Neuron (in vitro differentiated cells): ENCODE data around the gene FAM161B.

ENCODE experiments used
- H2AFZ ChIP-seq: one replicate; pipeline ENCODE4 v1.6.1; 2013; ENCODE audit warnings: low read depth, mild to moderate bottlenecking, inconsistent platforms, low read length, moderate library complexity
- H3K27me3 ChIP-seq: one replicate; pipeline ENCODE4 v1.6.1; 2013; ENCODE audit warnings: low read length; ENCODE audit not compliant: insufficient read depth
- H3K36me3 ChIP-seq: one replicate; pipeline ENCODE4 v1.6.1; 2013; ENCODE audit warnings: low read length; ENCODE audit not compliant: insufficient read depth
- H3K4me1 ChIP-seq: one replicate; pipeline ENCODE4 v1.6.1; 2013; ENCODE audit warnings: low read length; ENCODE audit not compliant: insufficient read depth
- H3K4me3 ChIP-seq: 2 replicates; pipeline ENCODE4 v1.5.1; 2013; ENCODE audit warnings: mild to moderate bottlenecking, low read length, moderate library complexity
- H3K9me3 ChIP-seq: one replicate; pipeline ENCODE4 v1.6.1; 2013; ENCODE audit warnings: low read length

FAM161B gene

DNA sequence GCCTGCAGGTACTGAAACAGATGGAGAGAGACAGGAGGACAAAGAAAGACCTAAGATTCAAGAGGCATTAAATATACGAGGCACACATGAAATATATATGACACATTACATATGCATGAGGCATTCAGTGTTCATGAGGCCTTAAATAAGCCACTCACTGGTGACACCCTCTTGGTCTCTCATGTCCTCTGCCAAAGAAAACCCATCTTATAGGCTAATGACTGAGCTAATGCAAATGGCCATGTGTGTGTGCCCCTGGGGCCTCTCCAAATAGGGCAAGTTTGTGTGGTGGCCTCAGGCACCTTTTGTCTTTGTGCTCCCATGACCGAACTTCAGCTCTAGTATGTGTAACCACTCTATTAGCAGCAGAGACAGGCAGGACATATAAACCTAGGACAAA, 19.0 kb upstream of the FAM161B start:
- Histone ChIP-seq H3K9me3 (no peaks in the 10 kb centered on the region), H3K36me3 (peaks cover 10% of the 10 kb centered on the region), H3K27me3 (no peaks in the 10 kb centered on the region), H2AFZ (no peak overlapping the region), H3K4me1 (peaks cover 3% of the 10 kb centered on the region), H3K4me3 (no peak overlapping the region)

DNA sequence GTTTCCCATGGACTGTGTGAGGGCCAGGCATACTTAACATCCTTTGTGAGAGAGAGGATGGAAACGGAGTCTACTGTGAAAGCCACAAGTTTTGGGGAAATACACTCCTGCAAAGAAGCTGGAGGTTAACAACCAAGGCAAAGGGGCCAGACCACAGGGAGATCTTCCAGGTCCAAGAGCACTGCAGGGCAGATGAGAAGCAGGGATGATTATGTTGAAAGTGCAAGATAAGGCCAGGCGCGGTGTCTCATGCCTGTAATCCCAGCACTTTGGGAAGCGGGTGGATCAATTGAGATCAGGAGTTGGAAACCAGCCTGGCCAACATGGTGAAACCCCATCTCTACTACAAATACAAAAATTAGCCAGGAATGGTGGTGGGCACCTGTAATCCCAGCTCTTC, 15.3 kb upstream of the FAM161B start:
- Histone ChIP-seq H3K4me1 (no peaks in the 10 kb centered on the region), H3K4me3 (no peak overlapping the region), H3K36me3 (peaks cover 41% of the 10 kb centered on the region), H3K27me3 (no peaks in the 10 kb centered on the region), H2AFZ (no peak overlapping the region), H3K9me3 (no peaks in the 10 kb centered on the region)

DNA sequence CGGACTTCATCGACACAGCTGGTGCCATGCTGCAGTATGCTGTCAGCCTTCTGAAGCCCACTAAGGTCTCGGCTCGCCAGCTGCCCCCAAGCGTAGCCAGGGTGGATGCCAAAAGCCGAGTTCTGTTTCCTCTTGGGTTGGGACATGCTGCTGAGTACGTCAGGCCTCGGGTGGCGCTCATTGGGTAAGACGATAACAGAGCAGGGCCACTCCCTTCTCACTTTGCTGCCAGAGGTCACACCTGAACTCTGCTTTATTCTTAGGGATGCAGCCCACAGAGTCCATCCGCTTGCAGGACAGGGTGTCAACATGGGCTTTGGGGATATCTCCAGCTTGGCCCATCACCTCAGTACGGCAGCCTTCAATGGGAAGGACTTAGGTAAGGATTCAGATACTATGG, 11.3 kb upstream of the FAM161B start:
- H3K9me3 ChIP-seq: no peaks in the 10 kb centered on the region
- H3K27me3 ChIP-seq: no peaks in the 10 kb centered on the region
- H3K4me3 ChIP-seq: no peak overlapping the region
- H3K36me3 ChIP-seq: peaks cover 71% of the 10 kb centered on the region
- H2AFZ ChIP-seq: no peak overlapping the region
- H3K4me1 ChIP-seq: no peaks in the 10 kb centered on the region

DNA sequence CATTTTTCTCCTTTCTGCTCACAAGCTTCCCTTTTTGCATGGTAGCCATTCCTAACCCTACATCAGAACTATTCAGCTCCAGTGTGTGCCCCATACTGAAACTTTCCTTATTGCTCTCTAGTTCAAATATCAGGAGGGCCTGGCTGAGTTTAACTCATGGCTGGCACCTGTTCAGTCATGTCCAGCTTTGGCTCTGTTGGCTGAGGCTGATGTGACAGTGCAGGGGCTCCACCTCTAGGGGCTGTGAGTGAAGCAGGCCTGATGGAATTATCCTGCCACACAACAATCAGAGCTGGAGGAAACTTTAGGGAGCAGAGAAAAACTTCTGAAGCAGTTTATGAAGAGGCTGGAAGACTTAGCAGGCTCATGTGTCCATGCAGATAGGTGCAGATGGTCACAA, 8.7 kb upstream of the FAM161B start:
- H3K9me3 ChIP-seq: no peaks in the 10 kb centered on the region
- no peak overlapping the region for H2AFZ ChIP-seq
- peaks cover 78% of the 10 kb centered on the region for H3K36me3 ChIP-seq
- H3K4me3 ChIP-seq: no peak overlapping the region
- H3K4me1 ChIP-seq: no peaks in the 10 kb centered on the region
- no peaks in the 10 kb centered on the region for H3K27me3 ChIP-seq

DNA sequence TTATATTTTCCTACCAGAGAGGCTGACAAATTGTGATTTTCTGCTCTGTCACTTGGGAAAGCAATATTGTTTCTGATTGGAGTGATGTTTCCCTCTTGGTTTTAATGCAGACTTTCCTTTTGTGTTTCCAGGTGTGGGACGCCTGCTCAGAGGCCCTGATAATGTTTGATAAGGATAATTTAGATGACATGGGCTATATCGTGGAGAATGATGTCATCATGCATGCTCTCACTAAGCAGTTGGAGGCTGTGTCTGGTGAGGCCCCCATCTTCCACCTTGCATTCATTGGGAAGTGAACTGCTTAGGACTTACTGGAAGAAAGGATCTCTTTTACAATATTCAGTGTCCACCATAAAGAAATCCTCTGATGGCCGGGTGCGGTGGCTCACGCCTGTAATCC, 5.8 kb upstream of the FAM161B start:
- Histone ChIP-seq H3K9me3 (no peaks in the 10 kb centered on the region), H3K36me3 (peaks cover 55% of the 10 kb centered on the region), H2AFZ (no peak overlapping the region), H3K4me3 (no peak overlapping the region), H3K27me3 (no peaks in the 10 kb centered on the region), H3K4me1 (peaks cover 3% of the 10 kb centered on the region)

DNA sequence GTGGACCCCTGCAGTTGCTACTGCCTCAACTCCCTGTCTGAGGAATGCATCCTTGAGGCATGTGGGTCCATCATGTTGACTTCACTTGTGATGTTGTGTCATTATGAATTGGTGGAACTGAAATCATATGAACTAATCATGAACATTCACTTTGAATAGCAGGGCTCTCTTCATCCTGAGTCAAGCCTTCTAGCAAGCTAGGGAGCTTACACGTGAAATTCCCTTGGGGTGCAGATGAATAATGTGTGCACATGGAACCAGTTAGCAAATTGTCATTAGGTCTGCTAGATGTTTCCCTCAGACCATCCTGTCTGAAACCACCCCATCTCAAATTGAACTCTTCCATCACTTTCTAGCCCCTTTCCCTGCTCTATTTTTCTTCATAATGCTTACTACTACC, 3.8 kb upstream of the FAM161B start:
- Histone ChIP-seq H3K27me3 (no peaks in the 10 kb centered on the region), H2AFZ (no peak overlapping the region), H3K4me3 (no peak overlapping the region), H3K4me1 (peaks cover 3% of the 10 kb centered on the region), H3K36me3 (peaks cover 38% of the 10 kb centered on the region), H3K9me3 (no peaks in the 10 kb centered on the region)

DNA sequence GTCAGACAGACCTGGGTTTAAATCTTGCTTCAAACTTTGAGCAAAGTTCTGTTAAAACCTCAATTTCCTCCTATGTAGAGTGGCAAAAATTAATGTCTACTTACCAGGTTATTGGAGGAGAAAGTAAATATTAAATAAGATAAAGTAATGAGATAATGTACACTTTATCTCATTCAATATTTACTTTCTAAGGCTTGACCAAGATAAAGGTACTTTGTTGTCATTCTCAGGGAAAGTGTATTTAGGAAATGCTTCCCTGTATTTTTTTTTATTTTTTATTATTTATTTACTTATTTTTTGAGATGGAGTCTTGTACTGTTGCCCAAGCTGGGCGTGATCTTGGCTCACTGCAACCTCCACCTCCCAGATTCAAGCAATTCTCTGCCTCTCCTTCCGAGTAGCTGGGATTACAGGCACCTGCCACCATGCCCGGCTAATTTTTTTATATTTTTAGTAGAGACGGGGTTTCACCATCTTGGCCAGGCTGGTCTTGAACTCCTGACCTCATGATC, 4.7 kb downstream of the FAM161B start:
- Histone ChIP-seq H3K4me1 (no peaks in the 10 kb centered on the region), H3K36me3 (peaks cover 24% of the 10 kb centered on the region), H3K9me3 (no peaks in the 10 kb centered on the region), H3K4me3 (no peak overlapping the region), H2AFZ (no peak overlapping the region), H3K27me3 (no peaks in the 10 kb centered on the region)

DNA sequence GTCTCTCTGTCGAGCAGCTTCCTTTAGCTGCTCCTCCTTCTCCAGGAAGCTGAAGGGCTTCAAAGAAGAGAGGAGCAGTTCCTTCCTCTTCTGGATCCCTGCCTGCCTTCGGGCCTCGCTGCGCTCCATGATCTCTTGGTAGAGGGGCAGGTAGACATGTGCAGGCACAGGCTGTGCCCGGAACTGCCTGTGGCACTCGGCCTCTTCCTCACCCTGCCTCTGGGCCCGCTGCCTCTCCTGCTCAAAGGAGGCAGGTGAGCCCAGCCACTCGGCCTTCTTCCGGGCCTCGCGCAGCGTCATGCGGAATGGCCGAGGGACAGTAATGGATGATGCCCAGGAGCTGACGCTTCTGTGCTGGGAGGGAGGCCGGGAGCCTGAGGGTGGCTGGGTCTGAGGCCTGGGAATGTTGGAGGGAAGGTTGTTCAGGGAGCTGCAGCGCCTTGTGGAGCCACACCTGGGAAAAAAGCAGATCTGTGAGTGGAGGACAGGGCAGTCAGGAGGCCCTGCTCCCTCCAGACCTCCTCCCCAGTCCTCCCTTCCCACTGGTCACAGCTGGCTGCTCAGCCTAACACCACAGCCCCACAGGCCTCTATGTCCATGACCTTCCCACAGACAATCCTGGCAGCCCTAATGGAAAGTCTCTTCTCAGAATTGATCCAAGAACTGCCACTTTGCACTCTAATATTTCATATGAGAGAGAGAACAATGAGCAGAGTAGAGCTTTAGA, 5.3 kb downstream of the FAM161B start:
- no peak overlapping the region for H2AFZ ChIP-seq
- no peaks in the 10 kb centered on the region for H3K27me3 ChIP-seq
- no peak overlapping the region for H3K4me3 ChIP-seq
- no peaks in the 10 kb centered on the region for H3K9me3 ChIP-seq
- H3K36me3 ChIP-seq: peaks cover 26% of the 10 kb centered on the region
- no peaks in the 10 kb centered on the region for H3K4me1 ChIP-seq

DNA sequence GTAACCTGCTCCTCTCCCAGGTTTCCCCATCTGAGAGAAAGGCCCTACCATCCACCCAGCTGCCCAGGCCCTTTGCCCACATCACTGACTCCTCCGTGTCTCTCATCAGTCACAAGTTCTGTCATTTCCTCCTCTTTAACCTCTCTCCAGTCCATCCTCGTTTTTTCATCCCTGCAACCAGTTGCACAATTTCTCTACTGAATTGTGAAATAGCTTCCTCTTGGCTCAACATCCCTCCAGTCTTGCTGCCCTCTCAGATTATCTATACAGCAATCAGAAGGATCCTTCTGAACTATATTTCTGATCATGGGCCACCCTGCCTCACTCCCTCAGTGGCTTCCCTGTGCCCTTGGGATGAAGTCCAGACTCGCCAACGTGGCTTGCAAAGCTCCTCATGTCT, 6.8 kb downstream of the FAM161B start:
- no peaks in the 10 kb centered on the region for H3K4me1 ChIP-seq
- no peak overlapping the region for H3K4me3 ChIP-seq
- no peaks in the 10 kb centered on the region for H3K27me3 ChIP-seq
- no peaks in the 10 kb centered on the region for H3K9me3 ChIP-seq
- peaks cover 26% of the 10 kb centered on the region for H3K36me3 ChIP-seq
- H2AFZ ChIP-seq: no peak overlapping the region

DNA sequence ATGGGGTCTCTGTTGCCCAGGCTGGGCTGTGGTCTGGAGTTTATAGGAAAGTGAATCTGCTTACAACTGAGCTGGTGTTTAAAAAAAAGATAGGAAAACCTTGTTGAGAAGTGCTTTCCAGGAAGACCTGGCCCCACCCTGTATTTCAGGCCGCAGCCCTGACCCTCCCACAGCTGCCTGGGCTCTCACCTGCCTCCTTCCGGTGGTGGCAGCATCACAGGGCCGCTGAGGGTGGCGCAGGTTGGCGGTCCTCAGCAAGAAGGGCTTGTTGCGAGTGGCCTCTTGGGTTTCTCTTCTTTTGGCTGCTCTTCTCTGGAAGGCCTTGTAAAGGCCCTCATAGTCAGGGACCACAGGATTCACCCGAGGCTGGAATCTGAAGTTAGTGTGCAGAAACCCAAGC, 7.7 kb downstream of the FAM161B start:
- Histone ChIP-seq H3K9me3 (no peaks in the 10 kb centered on the region), H3K4me1 (no peaks in the 10 kb centered on the region), H3K27me3 (no peaks in the 10 kb centered on the region), H3K36me3 (peaks cover 33% of the 10 kb centered on the region), H2AFZ (no peak overlapping the region), H3K4me3 (no peak overlapping the region)

DNA sequence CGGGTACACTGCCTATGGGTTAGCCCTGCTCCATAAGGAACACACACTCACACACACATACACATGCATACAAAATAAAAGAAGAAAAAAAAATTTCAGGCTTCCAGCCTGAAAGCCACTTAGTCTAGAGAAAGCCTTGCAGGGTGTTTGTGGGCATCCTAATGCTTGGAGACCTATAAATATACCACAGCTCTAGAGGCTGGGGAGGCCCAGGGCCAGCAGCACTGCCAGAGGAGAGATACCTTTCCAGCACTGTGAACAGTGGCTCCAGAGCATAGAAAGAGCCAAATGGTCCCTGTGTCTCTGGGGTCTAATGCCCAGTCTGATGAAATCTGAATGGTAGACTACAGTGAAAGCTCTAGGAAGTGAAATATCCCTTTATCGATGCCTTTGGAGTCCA, 12.9 kb downstream of the FAM161B start:
- peaks cover 53% of the 10 kb centered on the region for H3K36me3 ChIP-seq
- H2AFZ ChIP-seq: no peak overlapping the region
- no peaks in the 10 kb centered on the region for H3K27me3 ChIP-seq
- H3K4me3 ChIP-seq: no peak overlapping the region
- H3K4me1 ChIP-seq: no peaks in the 10 kb centered on the region
- H3K9me3 ChIP-seq: no peaks in the 10 kb centered on the region

DNA sequence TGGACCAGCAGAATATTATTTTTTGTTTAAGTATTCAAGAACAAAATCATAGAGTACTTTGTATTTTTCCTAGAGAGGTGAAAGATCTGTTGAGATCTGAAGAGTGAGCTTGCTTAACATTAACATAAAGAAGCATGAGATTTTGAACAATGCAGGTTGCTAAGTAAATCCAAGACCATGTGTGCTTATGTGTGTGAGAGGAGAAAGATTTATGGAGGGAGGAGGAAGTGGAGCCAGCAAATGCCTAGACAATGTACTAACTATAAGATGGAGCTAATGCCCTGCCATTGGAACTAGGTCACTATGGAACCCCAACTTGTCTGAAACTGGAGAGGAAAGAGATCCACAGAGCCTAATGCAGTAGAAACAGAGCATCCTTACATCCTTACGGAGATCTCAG, 13.3 kb downstream of the FAM161B start:
- Histone ChIP-seq H3K4me1 (no peaks in the 10 kb centered on the region), H3K27me3 (no peaks in the 10 kb centered on the region), H3K4me3 (no peak overlapping the region), H3K9me3 (no peaks in the 10 kb centered on the region), H2AFZ (no peak overlapping the region), H3K36me3 (peaks cover 57% of the 10 kb centered on the region)

DNA sequence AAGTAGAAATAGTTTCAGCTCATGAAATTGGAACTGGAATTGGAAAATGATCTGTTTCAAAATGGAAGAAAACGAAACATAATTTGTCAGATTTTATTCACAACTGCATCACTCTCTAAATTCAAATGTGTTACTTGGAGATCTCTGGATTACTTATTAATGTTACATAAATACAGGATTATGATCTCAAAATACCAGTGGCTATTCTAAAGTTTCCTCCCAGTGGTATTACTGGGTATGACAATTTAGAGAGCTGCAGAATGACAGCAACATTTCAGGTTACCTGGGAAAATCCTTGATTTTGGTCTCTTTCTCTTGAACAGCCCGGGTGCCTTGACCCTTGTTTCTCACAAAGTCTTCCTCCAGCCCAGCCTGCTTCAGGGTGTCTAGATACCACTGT, 14.2 kb downstream of the FAM161B start:
- Histone ChIP-seq H3K9me3 (no peaks in the 10 kb centered on the region), H3K27me3 (no peaks in the 10 kb centered on the region), H3K4me1 (no peaks in the 10 kb centered on the region), H3K4me3 (no peak overlapping the region), H3K36me3 (peaks cover 65% of the 10 kb centered on the region), H2AFZ (no peak overlapping the region)

DNA sequence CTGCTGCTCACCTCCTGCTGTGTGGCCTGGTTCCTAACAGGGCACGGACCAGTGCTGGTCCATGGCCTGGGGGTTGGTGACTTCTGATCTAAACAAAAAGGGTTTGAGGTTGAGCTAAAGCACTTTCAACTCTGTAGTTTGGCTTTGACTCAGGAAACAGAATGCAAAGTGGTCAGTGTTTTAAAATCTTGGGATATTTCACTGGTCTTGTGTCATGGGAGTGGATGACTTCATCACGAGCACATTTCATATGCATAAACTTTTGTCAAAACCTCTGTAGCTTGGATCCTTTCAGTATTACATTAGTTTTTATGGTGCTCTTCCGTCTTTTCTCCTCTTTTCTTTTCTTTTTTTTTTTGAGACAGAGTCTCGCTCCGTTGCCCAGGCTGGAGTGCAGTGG, 25.6 kb downstream of the FAM161B start:
- Histone ChIP-seq H2AFZ (no peak overlapping the region), H3K4me3 (no peak overlapping the region), H3K4me1 (no peaks in the 10 kb centered on the region), H3K36me3 (peaks cover 82% of the 10 kb centered on the region), H3K9me3 (no peaks in the 10 kb centered on the region), H3K27me3 (no peaks in the 10 kb centered on the region)
